Activated naive CD4-positive, alpha-beta T cell treated with anti-CD3 and anti-CD28 coated beads, Interleukin-2, amount 50 U/mL, for 24 hours (primary cell): Measurements from ENCODE around the gene S100P.

ENCODE experiments used
- H3K27ac Mint-ChIP-seq: one replicate; pipeline ENCODE4 v1.8.0; 2021; ENCODE audit warnings: mild to moderate bottlenecking, mixed read lengths
- H3K27me3 Mint-ChIP-seq: one replicate; pipeline ENCODE4 v1.8.0; 2021; ENCODE audit warnings: mixed read lengths
- H3K36me3 Mint-ChIP-seq: one replicate; pipeline ENCODE4 v1.8.0; 2021; ENCODE audit warnings: mixed read lengths
- H3K4me1 Mint-ChIP-seq: one replicate; pipeline ENCODE4 v1.8.0; 2021; ENCODE audit warnings: mixed read lengths
- H3K4me3 Mint-ChIP-seq: one replicate; pipeline ENCODE4 v1.8.0; 2021; ENCODE audit warnings: mild to moderate bottlenecking, mixed read lengths
- H3K9me3 Mint-ChIP-seq: one replicate; pipeline ENCODE4 v1.8.0; 2021; ENCODE audit warnings: mixed read lengths

Gene S100P

GRCh38 chr4:6739920-6740319, 46.2 kb downstream of the S100P start:
- peaks cover 2% of the 10 kb centered on the region for H3K36me3 Mint-ChIP-seq
- no peak overlapping the region for H3K27ac Mint-ChIP-seq
- no peaks in the 10 kb centered on the region for H3K4me1 Mint-ChIP-seq
- no peaks in the 10 kb centered on the region for H3K9me3 Mint-ChIP-seq
- H3K27me3 Mint-ChIP-seq, result peaks cover 1% of the 10 kb centered on the region
- no peak overlapping the region for H3K4me3 Mint-ChIP-seq

GRCh38 chr4:6740347-6740746, 46.7 kb downstream of the S100P start:
- no peaks in the 10 kb centered on the region for H3K4me1 Mint-ChIP-seq
- peaks cover 2% of the 10 kb centered on the region for H3K36me3 Mint-ChIP-seq
- peaks cover 1% of the 10 kb centered on the region for H3K27me3 Mint-ChIP-seq
- H3K27ac Mint-ChIP-seq, result no peak overlapping the region
- no peaks in the 10 kb centered on the region for H3K9me3 Mint-ChIP-seq
- no peak overlapping the region for H3K4me3 Mint-ChIP-seq

- no peaks in the 10 kb centered on the region for H3K4me1 Mint-ChIP-seq
- no peaks in the 10 kb centered on the region for H3K9me3 Mint-ChIP-seq
- peaks cover 1% of the 10 kb centered on the region for H3K27me3 Mint-ChIP-seq
- no peak overlapping the region for H3K4me3 Mint-ChIP-seq
- H3K36me3 Mint-ChIP-seq, result peaks cover 2% of the 10 kb centered on the region
- peak overlapping the region; percentile 56 for H3K27ac Mint-ChIP-seq
These were observed 48.8 kb downstream of the S100P start for GRCh38 chr4:6742507-6742906.

GRCh38 chr4:6742989-6743388, 49.3 kb downstream of the S100P start:
- Mint-ChIP-seq H3K27me3 (peaks cover 1% of the 10 kb centered on the region), H3K27ac (no peak overlapping the region), H3K4me3 (no peak overlapping the region), H3K4me1 (no peaks in the 10 kb centered on the region), H3K36me3 (peaks cover 2% of the 10 kb centered on the region), H3K9me3 (no peaks in the 10 kb centered on the region)
